Measurements from ENCODE around the gene GBE1.

Gene GBE1

GRCh38 chr3:81601707-81602305 lies 159.6 kb downstream of the GBE1 start:
- DNase-seq, result no peak

DNA sequence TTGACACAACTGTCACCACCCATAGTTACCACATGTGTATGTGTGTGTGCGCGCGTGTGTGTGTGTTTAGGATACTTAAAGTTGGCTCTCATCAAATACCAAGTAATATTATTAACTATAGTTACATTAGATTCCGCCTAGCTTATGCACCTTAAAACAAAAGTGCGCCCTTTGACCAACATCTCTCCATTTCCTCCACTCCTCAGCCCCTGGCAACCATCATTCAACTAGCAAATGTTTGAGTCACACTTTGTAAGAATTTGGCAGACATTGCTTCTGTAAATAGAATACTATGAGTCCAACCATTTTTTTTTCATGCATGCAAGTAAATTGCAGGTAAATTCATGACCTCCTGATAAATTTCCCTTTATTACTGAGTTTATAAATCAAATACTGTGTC lies 169.3 kb downstream of the GBE1 start:
- DNase-seq, result peak; percentile 32

DNA sequence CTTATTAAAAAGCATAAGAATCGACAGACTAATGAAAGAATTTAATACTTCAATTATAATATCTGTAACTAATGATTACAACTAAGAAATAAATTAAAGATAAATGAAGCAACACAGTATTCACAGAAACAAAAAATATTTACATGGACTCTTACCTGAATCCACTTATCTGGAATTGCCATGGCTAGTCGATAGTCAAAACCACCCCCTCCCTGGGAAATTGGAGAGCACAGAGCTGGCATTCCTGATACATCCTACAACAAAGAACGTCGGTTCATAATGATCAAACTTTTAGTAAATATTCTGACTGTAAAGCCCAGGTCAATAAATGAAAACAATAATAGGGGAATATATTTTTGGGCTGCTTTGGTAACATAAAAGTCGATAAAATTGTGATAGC lies 175.5 kb downstream of the GBE1 start:
- DNase-seq, result no peak

DNA sequence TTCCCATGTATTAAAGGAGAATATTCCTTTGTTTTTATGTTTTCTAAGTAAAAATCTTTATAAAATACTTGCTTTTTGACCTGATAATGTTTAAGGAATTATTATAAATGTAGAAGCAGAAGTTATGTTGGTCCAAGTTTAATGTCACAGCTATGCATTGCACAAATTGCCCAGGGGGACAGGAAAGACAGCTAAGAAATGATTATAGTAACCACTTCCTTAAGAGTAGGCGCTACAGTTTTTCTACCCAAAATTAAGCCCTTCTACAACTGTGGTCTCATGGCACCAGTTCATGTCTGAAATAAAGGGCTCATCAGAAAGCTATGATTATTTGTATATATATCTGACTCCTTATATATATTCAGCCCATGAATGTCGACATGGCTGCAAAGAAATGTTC lies 176.4 kb downstream of the GBE1 start:
- DNase-seq, result no peak

DNA sequence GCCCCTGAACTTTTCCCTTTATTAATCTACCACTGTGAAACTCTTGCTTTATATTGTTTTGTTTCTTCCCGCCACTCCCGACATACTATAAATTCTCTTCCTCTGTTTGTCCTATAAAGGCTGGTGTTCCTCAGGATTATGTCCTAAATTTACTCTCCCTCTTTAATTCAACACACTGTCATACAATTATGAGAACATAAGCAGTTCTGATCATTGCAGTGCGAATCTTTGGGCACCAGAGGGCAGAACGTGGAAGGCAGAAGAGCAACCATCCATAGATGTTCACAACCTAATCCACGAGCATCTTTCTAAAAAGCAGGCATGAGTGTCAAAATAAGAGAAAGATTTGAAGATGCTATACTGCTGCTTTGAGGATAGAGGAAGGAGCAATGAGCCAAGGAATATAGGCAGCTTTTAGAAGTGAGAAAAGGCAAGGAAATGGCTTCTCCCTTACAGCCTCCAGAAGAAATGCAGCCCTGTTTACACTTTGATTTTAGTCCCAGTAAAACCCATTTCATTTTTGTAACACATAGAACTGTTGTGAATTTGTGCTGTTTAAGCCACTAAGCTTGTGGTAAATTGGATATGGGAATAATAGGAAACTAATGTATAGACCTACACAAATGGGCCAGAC lies 179.4 kb downstream of the GBE1 start:
- DNase-seq, result peak; percentile 45

- no peak for DNase-seq
Measured at GRCh38 chr3:81580355-81580754, 181.1 kb downstream of the GBE1 start.

GRCh38 chr3:81579744-81580143 lies 181.7 kb downstream of the GBE1 start:
- DNase-seq, result no peak

GRCh38 chr3:81572201-81572756 lies 189.2 kb downstream of the GBE1 start:
- no peak for DNase-seq

DNA sequence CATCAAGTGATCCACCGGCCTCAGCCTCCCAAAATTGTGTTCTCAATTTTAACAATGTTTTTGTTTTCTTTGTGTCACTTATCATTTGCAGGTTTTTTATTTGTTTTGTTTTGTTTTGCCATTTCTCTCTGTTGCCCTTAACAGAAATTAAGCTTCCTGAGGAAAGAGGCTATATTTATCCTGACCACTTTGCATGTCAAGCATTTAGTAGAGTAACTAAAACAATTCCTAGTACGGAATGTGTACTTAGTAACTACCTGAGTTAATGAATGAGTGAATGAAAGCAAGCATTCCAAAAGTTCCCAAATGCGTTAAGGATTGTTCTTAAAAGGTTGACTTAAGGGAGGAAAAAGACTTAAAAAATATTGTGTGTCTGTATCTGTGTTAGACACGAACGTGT lies 193.1 kb downstream of the GBE1 start:
- DNase-seq, result no peak

- no peak for DNase-seq
Measured at GRCh38 chr3:81565041-81565440, 196.4 kb downstream of the GBE1 start.

DNA sequence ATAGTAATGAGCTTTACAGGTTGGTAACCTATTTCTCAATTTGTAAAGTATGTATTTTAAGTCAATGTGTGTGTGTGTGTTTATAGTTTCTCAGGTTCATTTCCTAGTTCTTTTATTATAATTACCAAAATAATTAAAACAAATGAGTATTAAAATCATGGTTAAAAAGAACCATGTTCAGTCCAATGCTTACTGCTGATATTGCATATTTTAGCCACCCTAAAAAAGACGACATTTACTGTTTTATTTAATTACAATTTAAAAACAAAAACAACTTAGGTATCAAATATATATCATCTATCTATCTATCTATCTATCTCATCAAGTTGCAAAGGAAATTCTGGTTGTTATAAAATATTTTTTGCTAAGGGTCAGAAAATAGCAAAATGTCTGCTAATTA lies 203.3 kb downstream of the GBE1 start:
- no peak for DNase-seq

- DNase-seq, result no peak
Measured at GRCh38 chr3:81554801-81555200, 206.6 kb downstream of the GBE1 start.

- DNase-seq, result peak; percentile 61
Measured at GRCh38 chr3:81554388-81554787, 207.1 kb downstream of the GBE1 start.

GRCh38 chr3:81550415-81550814 lies 211.0 kb downstream of the GBE1 start:
- DNase-seq, result no peak

- DNase-seq, result no peak
Measured at GRCh38 chr3:81549831-81550230, 211.6 kb downstream of the GBE1 start.

- no peak for DNase-seq
Measured at GRCh38 chr3:81549388-81549787, 212.1 kb downstream of the GBE1 start.

DNA sequence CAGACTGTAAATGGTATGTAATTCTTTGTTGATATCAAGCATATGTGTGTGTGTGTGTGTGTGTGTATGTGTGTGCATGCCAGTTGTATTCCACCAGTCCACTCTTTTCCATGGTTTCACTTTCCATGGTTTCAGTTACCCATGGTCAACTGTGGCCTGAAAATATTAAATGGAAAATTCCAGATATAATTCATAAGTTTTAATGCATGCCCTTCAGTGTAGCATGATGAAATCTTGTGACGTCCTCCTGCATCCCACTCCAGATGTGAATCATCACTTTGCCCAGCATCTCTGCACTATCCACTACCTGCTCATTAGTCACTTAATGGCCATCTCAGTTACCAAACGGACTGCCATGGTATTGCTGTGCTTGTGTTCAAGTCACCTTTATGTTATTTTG lies 215.9 kb downstream of the GBE1 start:
- peak; percentile 53 for DNase-seq

DNA sequence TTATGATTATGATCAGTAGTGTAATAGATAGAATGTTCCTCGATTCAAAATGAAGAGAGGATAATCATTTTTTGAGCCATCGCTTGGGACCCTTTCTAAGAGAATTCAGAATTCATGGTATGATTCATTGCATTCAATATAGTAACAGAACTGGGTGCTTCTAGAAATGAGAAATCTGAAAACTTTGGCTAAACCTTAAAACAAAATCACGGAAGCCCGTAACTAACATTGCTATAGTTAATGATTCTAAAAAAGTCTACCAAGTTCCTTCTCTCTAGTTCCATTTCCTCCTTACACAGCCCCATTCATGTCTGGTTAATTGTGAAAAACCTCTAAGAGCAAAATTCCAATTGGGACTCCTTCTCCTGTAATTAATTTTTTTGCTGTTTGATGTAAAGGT lies 217.1 kb downstream of the GBE1 start:
- DNase-seq, result no peak

- no peak for DNase-seq
Measured at GRCh38 chr3:81540787-81541186, 220.7 kb downstream of the GBE1 start.

DNA sequence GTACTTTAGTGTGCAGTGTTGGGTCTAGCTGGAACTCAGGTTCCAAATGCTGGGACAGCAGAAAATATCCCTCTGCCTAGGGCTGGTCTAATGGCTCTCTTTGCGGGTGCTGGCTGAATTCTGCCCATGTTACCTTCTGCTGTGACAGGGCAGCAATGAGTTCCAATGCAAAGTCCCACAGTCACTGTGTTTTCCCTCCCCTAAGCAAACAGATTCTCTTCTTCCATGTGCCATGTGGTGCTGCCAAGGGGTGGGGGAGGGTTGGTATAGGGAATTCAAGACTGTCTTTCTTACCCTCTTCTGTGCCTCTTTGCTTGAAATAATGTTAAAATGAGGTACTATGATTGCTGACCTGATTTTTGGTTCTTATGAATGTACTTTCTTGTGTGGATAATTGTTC lies 229.6 kb downstream of the GBE1 start:
- DNase-seq, result no peak

DNA sequence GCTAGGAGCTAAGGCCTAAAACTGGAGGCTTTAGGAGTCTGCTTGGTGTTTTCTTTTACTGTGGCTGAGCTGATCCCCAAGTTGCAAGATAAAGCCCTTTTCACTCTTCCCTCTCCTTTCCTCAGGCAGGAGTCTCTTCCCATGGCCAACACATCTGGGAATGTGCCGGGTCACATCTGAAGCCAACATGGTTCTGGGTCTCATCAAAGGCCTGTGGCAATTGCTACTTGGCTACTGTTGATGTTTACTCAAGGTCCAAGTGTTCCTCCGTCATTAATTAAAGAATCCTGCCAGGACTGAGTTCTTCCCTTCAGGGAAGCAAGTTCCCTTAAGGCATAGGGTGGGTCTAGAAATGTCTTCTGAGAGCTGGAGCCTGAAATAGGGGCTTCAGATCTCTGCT lies 230.2 kb downstream of the GBE1 start:
- DNase-seq, result no peak

GRCh38 chr3:81530180-81530939 lies 231.1 kb downstream of the GBE1 start:
- DNase-seq, result no peak

DNA sequence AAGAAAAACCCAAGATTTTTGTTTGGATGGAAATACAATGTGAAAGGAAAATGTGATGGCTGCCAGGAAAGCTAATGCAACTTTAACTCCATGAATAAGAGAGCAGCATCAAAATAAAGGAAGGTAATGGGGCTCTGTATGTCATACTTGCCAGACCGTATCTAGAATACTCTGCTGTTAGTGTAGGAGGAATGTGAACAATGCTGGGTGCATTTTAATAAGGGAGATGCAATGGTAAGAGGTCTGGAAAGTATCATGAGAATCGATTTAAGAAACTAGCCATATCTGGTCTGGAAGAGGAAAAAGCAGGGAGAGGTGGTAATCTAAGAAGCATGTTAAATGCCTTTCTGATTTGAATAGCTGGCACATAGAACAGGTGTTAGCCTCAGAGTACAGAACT lies 239.6 kb downstream of the GBE1 start:
- DNase-seq, result no peak

GRCh38 chr3:81518945-81519344 lies 242.5 kb downstream of the GBE1 start:
- DNase-seq, result no peak

Data from fibroblast of upper back skin (primary cell).